Natural killer cell (primary cell): Measurements from ENCODE around the gene HECTD4. TPM values are rescaled to one million over a fixed set of nuclear protein-coding genes. Genes with fewer than 3 reads are reported as not detected.

Experiments used
- ATAC-seq, 3 donors: fragments of 150-1000 bp in 2 of 3; fragments of 200-7000 bp in 1 of 3; cut with Tn5 transposase; 1 replicate in 1 of 3; 2 replicates in 2 of 3; pipeline ENCODE4 v1.10.0; 2021; ENCODE audit warnings: mild to moderate bottlenecking in 2 of 3, moderate library complexity in 2 of 3
- DNase-seq, 2 donors: peaks; one replicate each; pipeline versions ENCODE4 v3.0.0 to v3.0.0-alpha.2; 2013 to 2021; ENCODE audit warnings: mixed read lengths in 1 of 2
- H3K27ac ChIP-seq: one replicate; pipeline ENCODE4 v1.5.1; 2013; ENCODE audit warnings: mild to moderate bottlenecking, low read length
- H3K27me3 ChIP-seq: one replicate; pipeline ENCODE4 v1.6.1; 2013; ENCODE audit warnings: low read length; ENCODE audit not compliant: control insufficient read depth, insufficient read depth
- H3K36me3 ChIP-seq: one replicate; pipeline ENCODE4 v1.6.1; 2013; ENCODE audit warnings: low read length; ENCODE audit not compliant: control insufficient read depth, insufficient read depth
- H3K4me1 ChIP-seq: one replicate; pipeline ENCODE4 v1.6.1; 2013; ENCODE audit warnings: low read length; ENCODE audit not compliant: control insufficient read depth, insufficient read depth
- H3K4me3 ChIP-seq: one replicate; pipeline ENCODE4 v1.5.1; 2013; ENCODE audit warnings: low read length
- H3K9me3 ChIP-seq: one replicate; pipeline ENCODE4 v1.6.1; 2013; ENCODE audit warnings: low read length; ENCODE audit not compliant: control insufficient read depth, insufficient read depth
- H3K27ac Mint-ChIP-seq, 2 donors: one replicate each; pipeline ENCODE4 v1.8.0; 2022; ENCODE audit warnings: mild to moderate bottlenecking in 2 of 2, mixed read lengths in 2 of 2, moderate library complexity in 1 of 2
- H3K27me3 Mint-ChIP-seq, 2 donors: one replicate each; pipeline ENCODE4 v1.8.0; 2022; ENCODE audit warnings: low read depth in 2 of 2, mixed read lengths in 2 of 2
- H3K36me3 Mint-ChIP-seq: one replicate; pipeline ENCODE4 v1.8.0; 2022; ENCODE audit warnings: mixed read lengths
- H3K4me1 Mint-ChIP-seq, 2 donors: one replicate each; pipeline ENCODE4 v1.8.0; 2022; ENCODE audit warnings: mixed read lengths in 2 of 2
- H3K4me3 Mint-ChIP-seq: one replicate; pipeline ENCODE4 v1.8.0; 2022; ENCODE audit warnings: mild to moderate bottlenecking, moderate library complexity, mixed read lengths
- H3K9me3 Mint-ChIP-seq, 2 donors: one replicate each; pipeline ENCODE4 v1.8.0; 2022; ENCODE audit warnings: mixed read lengths in 2 of 2
- CTCF ChIP-seq: fragments of 200-600 bp; IDR thresholded peaks from one replicate; pipeline ENCODE4 v1.8.0; 2022; ENCODE audit warnings: antibody characterized with exemption
- WGBS: methylation state at CpG from one replicate; pipeline ENCODE4 v1.1.7; 2013; ENCODE audit warnings: missing lambda C conversion rate; ENCODE audit not compliant: insufficient coverage; 5-methylcytosine and 5-hydroxymethylcytosine counted together
- intact Hi-C: fragments of 100-400 bp; cut with micrococcal nuclease; formaldehyde crosslinking; loops from one replicate; pipeline ENCODE4 v1.14.2; 2022
- total RNA-seq, 4 donors: library from RNA; stranded (reverse); fragments of 120-200 nt in 1 of 4; gene quantifications; one replicate each; pipeline versions ENCODE4 v1.2.3 to v1.2.4, GENCODE V29; 2013 to 2022

The HECTD4 gene
- total RNA-seq, 3 donors from 2014 or later (not counting 1 experiment from before 2014, with no cell fraction given) = 66.9 to 82.6 (median 79.2) TPM

- Mint-ChIP-seq H3K4me1 (peaks cover 8 to 10% of the 10 kb centered on the region in 2 donors), H3K27me3 (no peaks in the 10 kb centered on the region), H3K9me3 (no peaks in the 10 kb centered on the region), H3K27ac (peak overlapping the region; percentile 70 to 87), H3K4me3 (no peak overlapping the region), H3K36me3 (peaks cover 22% of the 10 kb centered on the region)
- Histone ChIP-seq H3K27ac (no peak overlapping the region), H3K36me3 (peaks cover 20% of the 10 kb centered on the region), H3K9me3 (no peaks in the 10 kb centered on the region), H3K4me1 (no peaks in the 10 kb centered on the region), H3K4me3 (no peak overlapping the region), H3K27me3 (no peaks in the 10 kb centered on the region)
- 91% methylated on average over 2 of the region's 2 CpGs for WGBS
- TF ChIP-seq CTCF = no peak
- DNase-seq (no peak), ATAC-seq (no peak)
- intact Hi-C loops = no loop called here
Observed at GRCh38 chr12:112303799-112304198, 78.4 kb downstream of the HECTD4 start.

- no peak for TF ChIP-seq CTCF
- H3K4me1 ChIP-seq = no peaks in the 10 kb centered on the region
- intact Hi-C loops = no loop called here
- Mint-ChIP-seq H3K9me3 (no peaks in the 10 kb centered on the region), H3K27ac (peak overlapping the region; percentile 70 to 87), H3K4me1 (peaks cover 8 to 10% of the 10 kb centered on the region in 2 donors), H3K4me3 (no peak overlapping the region), H3K36me3 (peaks cover 22% of the 10 kb centered on the region), H3K27me3 (no peaks in the 10 kb centered on the region)
- H3K4me3 ChIP-seq = no peak overlapping the region
- ATAC-seq (peak; percentile 86 to 97 (median 95)), DNase-seq (peak in 1 of 2 donors; percentile 69)
- H3K36me3 ChIP-seq = peaks cover 17% of the 10 kb centered on the region
- H3K27me3 ChIP-seq = no peaks in the 10 kb centered on the region
- 18% methylated on average over 1 of the region's 3 CpGs for WGBS
- H3K27ac ChIP-seq = no peak overlapping the region
- no peaks in the 10 kb centered on the region for H3K9me3 ChIP-seq
Observed at GRCh38 chr12:112303004-112303403, 79.2 kb downstream of the HECTD4 start.

GRCh38 chr12:112299704-112300103 lies 82.5 kb downstream of the HECTD4 start:
- no peaks in the 10 kb centered on the region for H3K27me3 ChIP-seq
- intact Hi-C loops = no loop called here
- Mint-ChIP-seq H3K27me3 (no peaks in the 10 kb centered on the region), H3K27ac (no peak overlapping the region), H3K4me3 (no peak overlapping the region), H3K4me1 (peaks cover 8 to 10% of the 10 kb centered on the region in 2 donors), H3K9me3 (no peaks in the 10 kb centered on the region), H3K36me3 (peaks cover 9% of the 10 kb centered on the region)
- H3K36me3 ChIP-seq = peaks cover 7% of the 10 kb centered on the region
- 95% methylated on average over 1 of the region's 3 CpGs for WGBS
- DNase-seq (no peak), ATAC-seq (no peak)
- H3K4me1 ChIP-seq = no peaks in the 10 kb centered on the region
- no peak overlapping the region for H3K27ac ChIP-seq
- no peak for TF ChIP-seq CTCF
- no peak overlapping the region for H3K4me3 ChIP-seq
- no peaks in the 10 kb centered on the region for H3K9me3 ChIP-seq

GRCh38 chr12:112297188-112297587 lies 85.0 kb downstream of the HECTD4 start:
- intact Hi-C loops = no loop called here
- no peaks in the 10 kb centered on the region for H3K4me1 ChIP-seq
- no peak overlapping the region for H3K4me3 ChIP-seq
- no peaks in the 10 kb centered on the region for H3K36me3 Mint-ChIP-seq
- TF ChIP-seq CTCF = no peak
- DNase-seq (no peak), ATAC-seq (no peak)
- no peak overlapping the region for H3K4me3 Mint-ChIP-seq
- H3K9me3 ChIP-seq = no peaks in the 10 kb centered on the region
- no peaks in the 10 kb centered on the region for H3K9me3 Mint-ChIP-seq
- no peaks in the 10 kb centered on the region for H3K27me3 ChIP-seq
- H3K27ac ChIP-seq = no peak overlapping the region
- H3K27ac Mint-ChIP-seq = no peak overlapping the region
- H3K36me3 ChIP-seq = peaks cover 7% of the 10 kb centered on the region
- peaks cover 0 to 3% of the 10 kb centered on the region in 2 donors for H3K4me1 Mint-ChIP-seq
- no peaks in the 10 kb centered on the region for H3K27me3 Mint-ChIP-seq
